Measurements from ENCODE around the gene ANKRD39. TPM values are rescaled to one million over a fixed set of nuclear protein-coding genes. Genes with fewer than 3 reads are reported as not detected.

ANKRD39 gene
- polyA plus RNA-seq, 1 experiment, result 8.1 TPM

- DNase-seq (ENCODE audit: low read depth), result no peak
- POLR2A ChIA-PET, result no interaction called here
- H3K4me3 ChIP-seq (ENCODE audit: low read depth, low read length), result no peak overlapping the region
These were observed 1.4 kb upstream of the ANKRD39 start for GRCh38 chr2:96859099-96859649.

GRCh38 chr2:96856776-96857666, 795 bp downstream of the ANKRD39 start:
- no peak for TF ChIP-seq CTCF (IDR thresholded peaks at IDR 0.05; ENCODE audit: insufficient read depth, low read depth, low read length)
- no peaks in the 10 kb centered on the region for H3K27me3 ChIP-seq (ENCODE audit: control insufficient read depth, insufficient read depth, low read length)
- ChIA-PET CTCF (interaction anchor here (0.7 to 4.2 kb wide), 50 partner anchors 8 to 303 kb away, joined by 3 to 94 read pairs (median 5); partner anchors contain the start of genes ANKRD36, CNNM3 and SEMA4C), POLR2A (interaction anchor here (0.6 kb wide), 1 partner anchor 10 kb away, joined by 3 read pairs; no protein-coding TSS in a partner anchor)
- peaks cover 22% of the 10 kb centered on the region for H3K36me3 ChIP-seq (ENCODE audit: control insufficient read depth, insufficient read depth, low read length)
- DNase-seq (ENCODE audit: low read depth), result no peak
- H3K4me3 ChIP-seq (ENCODE audit: low read depth, low read length), result peak overlapping the region; percentile 81

More at GRCh38 chr2:96859099-96859649, 1.4 kb upstream of the ANKRD39 start:
- Histone ChIP-seq H3K27me3 (ENCODE audit: control insufficient read depth, insufficient read depth, low read length) (no peaks in the 10 kb centered on the region), H3K36me3 (ENCODE audit: control insufficient read depth, insufficient read depth, low read length) (peaks cover 31% of the 10 kb centered on the region)
- CTCF ChIA-PET, result interaction anchor here (0.8 to 4.2 kb wide), 11 partner anchors 9 to 253 kb away, joined by 4 to 94 read pairs (median 8); partner anchors contain the start of genes ANKRD36 and SEMA4C
- TF ChIP-seq CTCF (IDR thresholded peaks at IDR 0.05; ENCODE audit: insufficient read depth, low read depth, low read length), result no peak

- no peak overlapping the region for H3K4me3 ChIP-seq (ENCODE audit: low read depth, low read length)
- H3K27me3 ChIP-seq (ENCODE audit: control insufficient read depth, insufficient read depth, low read length), result no peaks in the 10 kb centered on the region
- ChIA-PET CTCF (interaction anchor here (1.3 kb wide), 1 partner anchor 92 kb away, joined by 3 read pairs; no protein-coding TSS in a partner anchor), POLR2A (no interaction called here)
- no peak for TF ChIP-seq CTCF (IDR thresholded peaks at IDR 0.05; ENCODE audit: insufficient read depth, low read depth, low read length)
- no peak for DNase-seq (ENCODE audit: low read depth)
- H3K36me3 ChIP-seq (ENCODE audit: control insufficient read depth, insufficient read depth, low read length), result peaks cover 7% of the 10 kb centered on the region
These were observed 4.5 kb downstream of the ANKRD39 start for GRCh38 chr2:96853321-96853720.

- no peak for TF ChIP-seq CTCF (IDR thresholded peaks at IDR 0.05; ENCODE audit: insufficient read depth, low read depth, low read length)
- ChIA-PET CTCF (interaction anchor here (0.8 to 1.3 kb wide), 2 partner anchors 91 to 110 kb away, joined by 3 read pairs; no protein-coding TSS in a partner anchor), POLR2A (no interaction called here)
- H3K27me3 ChIP-seq (ENCODE audit: control insufficient read depth, insufficient read depth, low read length), result no peaks in the 10 kb centered on the region
- no peak for DNase-seq (ENCODE audit: low read depth)
- peaks cover 10% of the 10 kb centered on the region for H3K36me3 ChIP-seq (ENCODE audit: control insufficient read depth, insufficient read depth, low read length)
- no peak overlapping the region for H3K4me3 ChIP-seq (ENCODE audit: low read depth, low read length)
These were observed 5.1 kb downstream of the ANKRD39 start for GRCh38 chr2:96852667-96853066.

GRCh38 chr2:96848264-96848663, 9.6 kb downstream of the ANKRD39 start:
- ChIA-PET CTCF (interaction anchor here (0.8 to 1.8 kb wide), 3 partner anchors 10 to 440 kb away, joined by 3 to 6 read pairs (median 6); partner anchors contain the start of gene ANKRD39), POLR2A (no interaction called here)

More at GRCh38 chr2:96848264-96848663, 9.6 kb downstream of the ANKRD39 start:
- Histone ChIP-seq H3K36me3 (ENCODE audit: control insufficient read depth, insufficient read depth, low read length) (peaks cover 10% of the 10 kb centered on the region), H3K4me3 (ENCODE audit: low read depth, low read length) (no peak overlapping the region), H3K27me3 (ENCODE audit: control insufficient read depth, insufficient read depth, low read length) (no peaks in the 10 kb centered on the region)
- DNase-seq (ENCODE audit: low read depth), result no peak
- no peak for TF ChIP-seq CTCF (IDR thresholded peaks at IDR 0.05; ENCODE audit: insufficient read depth, low read depth, low read length)
